GM12878 (cell line): ENCODE data around the gene RPS6KA2.

Source experiments
- CTCF ChIP-seq, 3 experiments: IDR thresholded peaks in 2 of 3; conservative IDR thresholded peaks in 1 of 3; 2 replicates each; pipeline ENCODE4 v1.5.1; 2011; ENCODE audit warnings: low read depth in 3 of 3, low read length in 3 of 3, mild to moderate bottlenecking in 3 of 3, control low read depth in 2 of 3, moderate library complexity in 2 of 3, inconsistent platforms in 1 of 3, mixed read lengths in 1 of 3; ENCODE audit not compliant: control insufficient read depth in 2 of 3, insufficient read depth in 1 of 3; ENCODE audit errors: extremely low read depth in 1 of 3
- EGR1 ChIP-seq, 2 experiments: IDR thresholded peaks; 1 replicate in 1 of 2; 2 replicates in 1 of 2; pipeline ENCODE4 v1.6.1; 2011 to 2012; ENCODE audit warnings: low read depth in 2 of 2, low read length in 2 of 2, borderline replicate concordance in 1 of 2, mild to moderate bottlenecking in 1 of 2, moderate library complexity in 1 of 2
- EP300 ChIP-seq, 2 experiments: fragments of 150-350 bp in 1 of 2; IDR thresholded peaks; 2 replicates each; pipeline ENCODE4 v1.6.1; 2011 to 2012; ENCODE audit warnings: low read depth in 2 of 2, low read length in 2 of 2, borderline replicate concordance in 1 of 2, improper control_type of control experiment in 1 of 2, inconsistent platforms in 1 of 2; ENCODE audit not compliant: control insufficient read depth in 1 of 2
- MEF2B ChIP-seq: fragments of 450-650 bp; IDR thresholded peaks from 2 replicates; pipeline ENCODE4 v1.6.1; 2018; ENCODE audit warnings: mild to moderate bottlenecking, moderate library complexity; ENCODE audit not compliant: partially characterized antibody, poor library complexity, severe bottlenecking
- MLLT1 ChIP-seq: fragments of 450-650 bp; IDR thresholded peaks from 2 replicates; pipeline ENCODE4 v1.6.1; 2016; ENCODE audit warnings: mild to moderate bottlenecking
- MYB ChIP-seq: fragments of 150-350 bp; IDR thresholded peaks from 2 replicates; pipeline ENCODE4 v1.6.1; 2014; ENCODE audit warnings: mild to moderate bottlenecking, low read depth, low read length, borderline replicate concordance
- NR2C2 ChIP-seq: IDR thresholded peaks from 2 replicates; pipeline ENCODE4 v1.6.1; 2011; ENCODE audit warnings: borderline replicate concordance, low read depth; ENCODE audit not compliant: control insufficient read depth, insufficient read length
- NRF1 ChIP-seq: conservative IDR thresholded peaks from 2 replicates; pipeline ENCODE4 v1.6.1; 2011; ENCODE audit warnings: mild to moderate bottlenecking, low read depth, low read length, improper control_type of control experiment
- POLR2A ChIP-seq: IDR thresholded peaks from 2 replicates; pipeline ENCODE4 v1.6.1; 2011; ENCODE audit warnings: low read depth, mild to moderate bottlenecking, low read length
- RAD21 ChIP-seq: IDR thresholded peaks from 2 replicates; pipeline ENCODE4 v1.6.1; 2011; ENCODE audit warnings: mild to moderate bottlenecking, low read depth, low read length, moderate library complexity; ENCODE audit not compliant: insufficient read depth
- SUZ12 ChIP-seq: fragments of 200-600 bp; sonication (generic); IDR thresholded peaks from one replicate; pipeline ENCODE4 v1.6.1; 2018; ENCODE audit warnings: antibody characterized with exemption, mild to moderate bottlenecking; ENCODE audit not compliant: unreplicated experiment
- TAF1 ChIP-seq: IDR thresholded peaks from 2 replicates; pipeline ENCODE4 v1.6.1; 2011; ENCODE audit warnings: mild to moderate bottlenecking, low read depth, low read length, borderline replicate concordance
- TCF12 ChIP-seq: IDR thresholded peaks from 2 replicates; pipeline ENCODE4 v1.6.1; 2011; ENCODE audit warnings: low read depth, mild to moderate bottlenecking, low read length

- TF ChIP-seq MLLT1 (no peak), POLR2A (no peak), TCF12 (no peak), MEF2B (no peak), CTCF (IDR thresholded peaks at IDR 0.05 in 2 of 3, conservative IDR thresholded peaks at IDR 0.05 in 1 of 3; ENCODE audit: control insufficient read depth in 2 of 3, extremely low read depth in 1 of 3, insufficient read depth in 1 of 3, low read depth in 3 of 3, low read length in 3 of 3) (no peak), EGR1 (IDR thresholded peaks at IDR 0.05; ENCODE audit: borderline replicate concordance in 1 of 2, low read depth in 2 of 2, low read length in 2 of 2) (no peak), MYB (no peak), TAF1 (no peak), NR2C2 (no peak), EP300 (IDR thresholded peaks at IDR 0.05; ENCODE audit: borderline replicate concordance in 1 of 2, control insufficient read depth in 1 of 2, low read depth in 2 of 2, low read length in 2 of 2) (no peak), NRF1 (no peak), RAD21 (no peak), SUZ12 (no peak)
Observed at GRCh38 chr6:166569206-166569605, 57.8 kb downstream of the RPS6KA2 start.
